HG03060 (cell line): ENCODE measurements around the gene SFMBT1.
"Not testable (repeated sequence)": the region's sequence is repeated elsewhere in the genome, so short reads cannot be mapped to it uniquely, and the experiment has no call there.

Experiments used
- ATAC-seq: cut with Tn5 transposase; IDR thresholded peaks from one replicate; pipeline ENCODE4 v1.9.1; 2021; ENCODE audit warnings: low read depth, moderate number of reproducible peaks; ENCODE audit not compliant: unreplicated experiment

SFMBT1 gene

DNA sequence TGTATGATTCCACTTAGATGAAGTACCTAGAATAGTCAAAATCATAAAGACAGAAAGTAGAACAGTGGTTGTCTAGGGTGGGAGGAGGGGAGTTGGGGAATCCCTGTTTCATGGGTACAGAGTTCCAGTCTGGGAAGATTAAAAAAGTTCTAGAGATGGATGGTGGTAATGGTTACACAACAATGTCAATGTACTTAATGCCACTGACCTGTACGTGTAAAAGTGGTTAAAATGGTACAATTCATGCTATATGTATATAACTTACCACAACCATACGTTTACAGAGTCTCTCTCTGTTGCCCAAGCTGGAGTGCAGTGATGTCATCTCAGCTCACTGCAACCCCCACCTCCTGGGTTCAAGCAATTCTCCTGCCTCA, 6.5 kb downstream of the SFMBT1 start:
- ATAC-seq: no peak

GRCh38 chr3:53038679-53039375, 7.0 kb downstream of the SFMBT1 start:
- ATAC-seq: no peak

DNA sequence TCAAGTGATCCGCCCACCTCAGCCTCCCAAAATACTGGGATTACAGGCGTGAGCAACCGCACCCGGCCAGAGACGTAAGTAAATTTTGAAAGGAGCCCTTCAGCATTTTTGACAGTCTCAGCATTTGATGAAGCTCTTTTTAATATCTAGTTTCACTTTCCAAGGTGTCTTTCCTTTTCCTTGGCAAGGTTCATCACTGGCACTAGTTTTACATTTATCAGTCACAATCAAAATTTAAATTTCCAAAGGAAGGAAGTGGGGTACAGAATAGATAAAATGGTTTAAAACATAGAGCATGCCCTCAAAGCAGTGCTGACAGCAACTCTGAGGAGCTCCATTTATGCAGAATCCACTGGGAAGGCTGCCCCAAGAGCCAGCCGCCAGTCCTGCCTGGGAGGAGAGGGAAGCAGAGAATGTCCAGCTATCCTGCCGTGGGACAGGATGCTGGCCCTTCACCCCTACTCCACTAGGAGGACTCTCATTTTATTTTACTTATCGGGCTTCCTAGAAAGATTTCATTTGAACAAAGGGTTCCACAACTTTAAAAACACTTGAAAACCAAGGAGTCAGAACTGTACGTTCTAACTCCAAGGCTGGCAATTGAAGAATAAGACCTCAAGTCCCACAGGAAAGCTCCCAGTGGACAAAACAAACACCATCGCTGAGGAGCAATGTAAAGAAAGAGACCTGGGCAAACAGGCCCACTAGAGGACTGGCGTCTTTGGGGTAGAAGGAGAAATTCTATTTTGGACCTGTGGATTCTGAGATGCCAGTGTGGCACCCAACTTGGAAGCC, 9.9 kb downstream of the SFMBT1 start:
- ATAC-seq: no peak

DNA sequence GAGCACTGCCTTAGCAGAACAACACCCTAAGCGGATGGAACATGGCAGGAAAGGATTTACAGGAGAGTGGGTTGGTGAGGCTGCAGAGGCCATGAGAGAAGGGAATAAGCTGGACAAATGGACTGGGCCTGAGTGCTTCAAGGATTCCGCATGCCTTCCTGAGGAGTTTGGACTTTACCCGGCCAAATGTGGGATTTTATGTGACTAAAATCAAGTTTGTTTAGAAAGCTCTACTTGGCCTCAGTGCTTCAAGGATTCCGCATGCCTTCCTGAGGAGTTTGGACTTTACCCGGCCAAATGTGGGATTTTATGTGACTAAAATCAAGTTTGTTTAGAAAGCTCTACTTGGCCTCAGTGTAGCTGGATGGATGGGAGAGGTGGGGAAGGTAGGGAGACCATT, 10.9 kb downstream of the SFMBT1 start:
- ATAC-seq: not testable (repeated sequence)

GRCh38 chr3:53034411-53034810, 11.5 kb downstream of the SFMBT1 start:
- ATAC-seq: not testable (repeated sequence)

DNA sequence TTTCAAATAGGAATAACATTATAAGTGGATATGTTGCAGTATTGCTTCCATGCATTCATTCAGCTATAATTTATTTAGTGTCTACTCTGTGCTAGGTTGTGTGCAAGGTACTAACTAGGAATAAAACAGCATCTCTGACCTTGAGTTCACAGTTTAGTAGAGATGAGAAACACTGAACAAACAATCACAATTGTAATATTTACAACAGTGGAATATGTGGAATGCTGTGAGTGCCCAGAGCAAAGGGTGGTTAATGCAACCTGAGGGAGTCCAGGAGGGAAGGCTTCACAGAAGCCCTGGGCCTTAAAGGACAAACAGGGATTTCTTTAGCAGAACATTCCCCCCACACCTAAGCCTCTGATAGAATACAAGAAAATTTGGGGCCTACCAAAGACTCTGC, 13.3 kb downstream of the SFMBT1 start:
- no peak for ATAC-seq

DNA sequence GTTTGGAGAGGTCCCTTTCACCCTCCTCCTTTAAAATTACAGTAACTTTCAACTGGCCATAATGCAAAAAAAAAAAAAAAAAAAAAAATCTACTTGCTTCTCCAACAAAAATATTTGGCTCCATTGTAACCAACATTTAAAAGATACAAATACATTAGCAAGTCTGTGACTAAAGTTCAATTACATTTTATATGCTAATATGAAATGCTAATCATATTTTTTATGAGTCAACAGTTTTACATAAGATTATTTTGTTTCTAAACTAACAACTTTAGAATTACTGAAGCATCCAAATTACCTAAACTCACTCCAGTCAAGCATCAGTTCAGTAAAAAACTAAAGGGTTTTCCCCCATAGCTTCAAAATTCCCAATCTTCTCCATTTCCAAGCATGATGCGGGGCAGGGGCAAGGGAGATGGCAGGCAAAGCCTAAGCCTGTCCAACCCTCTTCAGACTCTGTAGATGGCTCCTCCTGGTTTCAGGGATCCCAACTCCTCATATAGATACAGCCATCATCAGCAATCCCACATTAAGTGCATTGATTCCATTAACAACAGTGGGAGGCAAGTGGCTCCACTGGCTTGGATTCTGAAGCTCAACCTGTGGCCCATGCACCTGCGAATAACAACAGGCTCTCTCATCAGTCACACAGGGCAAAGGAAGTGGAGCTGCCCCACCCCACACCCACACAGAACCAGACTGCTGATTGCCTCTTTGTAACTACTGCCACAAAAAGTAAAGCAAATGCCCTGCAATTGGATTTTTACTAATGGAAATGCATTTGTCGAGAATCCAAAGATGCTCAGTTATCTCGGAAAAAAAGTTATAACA, 15.0 kb downstream of the SFMBT1 start:
- no peak for ATAC-seq

DNA sequence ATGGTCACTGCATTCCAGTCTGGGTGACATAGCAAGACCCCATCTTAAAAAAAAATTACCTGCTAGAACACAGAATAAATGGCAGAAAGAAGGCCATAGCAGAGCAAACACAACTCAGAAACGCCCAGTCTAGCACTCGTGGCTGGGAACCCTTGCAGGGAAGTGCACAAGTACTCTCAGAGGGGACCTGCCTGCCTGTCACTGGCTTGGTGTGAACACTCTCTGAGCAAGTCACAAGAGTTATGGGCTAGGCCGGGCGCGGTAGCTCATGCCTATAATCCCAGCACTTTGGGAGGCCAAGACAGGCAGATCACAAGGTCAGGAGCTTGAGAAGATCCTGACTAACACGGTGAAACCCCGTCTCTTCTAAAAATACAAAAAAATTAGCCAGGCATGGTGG, 17.2 kb downstream of the SFMBT1 start:
- no peak for ATAC-seq

DNA sequence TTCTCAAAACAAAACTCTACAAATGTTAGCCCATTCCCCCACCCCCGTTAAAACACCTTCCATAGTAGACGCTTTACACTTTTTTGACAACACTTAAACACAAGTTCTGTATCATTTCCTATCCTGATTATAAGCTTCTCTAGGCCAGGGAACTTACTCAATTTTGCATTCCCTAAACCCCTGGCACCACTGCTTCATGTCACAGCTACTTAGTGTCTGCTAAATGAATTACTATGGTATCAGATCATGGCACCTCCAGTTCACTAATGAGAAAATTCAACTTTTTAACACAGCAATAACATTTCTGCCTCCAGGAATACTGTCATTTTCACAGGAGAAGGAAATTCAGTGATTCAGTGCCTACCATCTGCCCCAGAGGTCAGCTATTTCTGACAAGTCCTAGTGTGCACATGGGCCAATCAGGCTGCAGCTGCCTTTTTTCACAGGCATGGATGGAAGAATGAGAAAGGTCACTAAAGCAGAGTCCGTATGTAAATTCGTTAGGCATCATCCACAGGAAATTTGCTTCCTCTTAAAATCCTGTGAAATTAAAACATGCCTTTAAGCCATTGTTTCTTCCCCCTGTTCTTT, 18.5 kb downstream of the SFMBT1 start:
- ATAC-seq: no peak

GRCh38 chr3:53026382-53027162, 19.3 kb downstream of the SFMBT1 start:
- ATAC-seq: no peak

DNA sequence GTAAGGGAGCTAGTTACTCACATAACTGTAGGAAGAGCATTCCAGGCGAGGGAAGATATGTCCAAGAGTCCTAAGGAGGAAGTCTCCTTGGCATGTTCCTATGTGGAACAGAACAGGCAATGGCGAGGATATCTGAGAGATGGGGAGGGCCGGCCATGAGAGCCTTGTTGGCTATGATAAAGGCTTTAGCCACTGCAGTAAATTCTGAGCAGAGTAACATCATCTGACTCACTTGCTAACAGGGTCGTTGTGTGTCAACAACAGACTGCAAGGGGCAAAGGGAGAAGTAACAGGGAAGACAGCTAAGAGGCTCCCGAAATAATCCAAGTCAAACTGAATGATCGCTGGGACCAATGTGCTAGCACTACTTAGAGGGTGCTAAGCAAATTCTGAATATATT, 21.6 kb downstream of the SFMBT1 start:
- ATAC-seq: no peak

- ATAC-seq: no peak
Observed at GRCh38 chr3:53023072-53023823, 22.6 kb downstream of the SFMBT1 start.

- ATAC-seq: no peak
Observed at GRCh38 chr3:53022647-53023046, 23.2 kb downstream of the SFMBT1 start.

- no peak for ATAC-seq
Observed at GRCh38 chr3:53016236-53016635, 29.6 kb downstream of the SFMBT1 start.

DNA sequence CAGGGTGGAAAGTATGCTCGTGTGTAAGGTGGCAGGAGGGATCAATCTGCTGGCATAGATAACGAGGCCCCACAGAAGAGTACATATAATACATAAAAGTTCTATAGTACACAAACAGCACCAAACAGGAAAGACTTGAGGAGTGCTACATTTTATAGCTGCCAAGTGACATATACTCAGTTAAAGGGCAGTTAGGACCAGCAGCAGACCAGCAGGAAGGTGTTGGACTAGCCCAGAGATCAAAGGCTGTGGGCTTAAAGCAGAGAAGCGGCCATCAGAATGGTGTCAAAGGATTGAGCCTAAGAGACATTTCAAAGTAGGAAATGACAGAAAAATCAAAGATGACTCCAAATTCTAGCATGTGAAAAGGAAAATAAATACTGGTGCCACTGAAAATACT, 34.5 kb downstream of the SFMBT1 start:
- no peak for ATAC-seq

- ATAC-seq: no peak
Observed at GRCh38 chr3:53009826-53010539, 35.9 kb downstream of the SFMBT1 start.

DNA sequence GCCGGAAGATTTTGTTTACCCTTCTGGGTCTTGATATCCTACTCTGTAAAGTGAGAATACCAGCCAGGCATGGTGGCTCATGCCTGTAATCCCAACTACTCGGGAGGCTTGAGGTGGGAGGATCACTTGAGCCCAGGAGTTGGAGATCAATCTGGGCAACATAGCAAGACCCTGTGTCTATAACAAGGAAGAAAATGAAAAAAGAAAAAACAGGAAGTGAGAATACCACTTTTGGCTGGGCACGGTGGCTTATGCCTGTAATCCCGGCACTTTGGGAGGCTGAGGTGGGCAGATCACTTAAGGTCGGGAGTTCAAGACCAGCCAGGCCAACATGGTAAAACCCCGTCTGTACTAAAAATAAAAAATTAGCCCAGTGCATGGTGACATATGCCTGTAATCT, 36.9 kb downstream of the SFMBT1 start:
- ATAC-seq: no peak

- no peak for ATAC-seq
Observed at GRCh38 chr3:53005854-53006513, 39.9 kb downstream of the SFMBT1 start.
